ENCODE results near the gene FRMD1.

Gene FRMD1

GRCh38 chr6:168116438-168116974 lies 37.5 kb upstream of the FRMD1 start:
- Histone ChIP-seq H3K27me3 (no peaks in the 10 kb centered on the region), H3K27ac (no peak overlapping the region; a peak in 1 of 22 replicates), H3K36me3 (no peaks in the 10 kb centered on the region)

DNA sequence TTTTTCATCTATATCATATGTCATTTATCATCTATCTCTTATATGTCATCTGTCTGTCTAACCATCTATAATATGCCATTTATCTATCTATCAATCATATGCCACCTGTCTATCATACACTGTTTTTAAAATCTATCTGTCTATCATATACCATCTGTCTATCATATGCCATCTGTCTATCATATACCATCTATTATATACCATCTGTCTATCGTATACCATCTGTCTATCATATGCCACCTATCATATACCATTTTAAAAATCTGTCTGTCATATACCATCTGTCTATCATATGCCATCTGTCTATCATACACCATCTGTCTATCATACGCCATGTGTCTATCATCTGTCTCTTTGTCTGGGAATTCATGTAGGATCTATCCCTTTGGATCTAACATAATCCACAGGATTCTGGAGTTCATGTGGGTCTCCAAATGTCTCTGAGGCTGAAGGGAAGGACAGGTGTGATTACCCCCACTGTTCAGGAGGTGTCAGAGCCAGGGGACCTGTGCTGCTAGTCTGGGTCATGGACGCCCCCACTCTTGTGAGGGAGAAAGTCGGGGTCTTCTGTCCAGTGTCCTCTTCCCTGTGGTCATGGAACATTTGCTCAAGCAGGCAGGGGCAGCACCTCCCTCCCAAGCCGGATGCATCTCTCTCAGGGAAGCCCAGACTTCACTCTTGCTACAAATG lies 36.9 kb upstream of the FRMD1 start:
- Histone ChIP-seq H3K4me1 (peaks cover 0 to 5% (median 0%) of the 10 kb centered on the region in 10 experiments; a peak in 1 of 20 replicates), H3K9me3 (replicated peaks in 1 of 11) (0 out of 22 replicates have a peak, but pooled peaks cover 0 to 4% (median 0%) of the 10 kb centered on the region in 11 experiments), H3K4me3 (no peak overlapping the region), H3K27me3 (no peaks in the 10 kb centered on the region), H3K36me3 (no peaks in the 10 kb centered on the region), H3K27ac (no peak overlapping the region; a peak in 1 of 22 replicates), H4K20me1 (no peaks in the 10 kb centered on the region), H3K4me2 (no peak overlapping the region), H3K9ac (no peak overlapping the region)
- TF ChIP-seq Cebpa-rat (IDR thresholded peaks at IDR 0.05): no peak

More at GRCh38 chr6:168116438-168116974, 37.5 kb upstream of the FRMD1 start:
- peaks cover 0 to 5% (median 0%) of the 10 kb centered on the region in 10 experiments; a peak in 1 of 20 replicates for H3K4me1 ChIP-seq
- H3K4me2 ChIP-seq: no peak overlapping the region
- no peak overlapping the region for H3K4me3 ChIP-seq
- H3K9me3 ChIP-seq (replicated peaks in 1 of 11): 0 out of 22 replicates have a peak, but pooled peaks cover 0 to 4% (median 0%) of the 10 kb centered on the region in 11 experiments
- no peaks in the 10 kb centered on the region for H4K20me1 ChIP-seq
- no peak for TF ChIP-seq Cebpa-rat (IDR thresholded peaks at IDR 0.05)
- H3K9ac ChIP-seq: no peak overlapping the region

- no peak for TF ChIP-seq Cebpa-rat (IDR thresholded peaks at IDR 0.05)
- H3K4me1 ChIP-seq: peaks cover 0 to 5% (median 0%) of the 10 kb centered on the region in 10 experiments; a peak in 1 of 20 replicates
- no peaks in the 10 kb centered on the region for H3K36me3 ChIP-seq
- H3K4me2 ChIP-seq: no peak overlapping the region
- H3K27me3 ChIP-seq: no peaks in the 10 kb centered on the region
- no peak overlapping the region for H3K4me3 ChIP-seq
- H3K27ac ChIP-seq: no peak overlapping the region
- H4K20me1 ChIP-seq: no peaks in the 10 kb centered on the region
- H3K9me3 ChIP-seq (replicated peaks in 1 of 11): 0 out of 22 replicates have a peak, but pooled peaks cover 0 to 4% (median 0%) of the 10 kb centered on the region in 11 experiments
- H3K9ac ChIP-seq: no peak overlapping the region
These were observed 34.2 kb upstream of the FRMD1 start for GRCh38 chr6:168113226-168113625.

DNA sequence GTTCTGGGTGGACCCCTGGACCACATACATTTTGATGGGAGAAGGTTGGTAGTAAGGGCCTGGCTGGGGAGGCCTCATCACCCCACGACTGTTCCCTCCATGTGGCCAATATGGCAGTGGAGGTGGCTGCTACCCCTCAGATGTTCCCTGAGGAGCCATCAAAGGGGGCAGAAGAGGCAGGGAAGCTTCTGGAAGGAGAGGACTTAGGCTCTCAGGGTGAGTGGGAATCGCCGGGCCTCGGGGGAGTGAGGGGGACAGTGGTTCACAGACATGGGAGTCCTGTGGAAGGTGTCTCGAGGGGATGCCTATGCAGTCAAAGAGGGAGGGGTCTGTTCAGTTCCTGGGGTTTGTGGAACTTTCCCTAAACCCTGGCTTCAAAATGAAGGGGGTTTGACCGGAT lies 32.9 kb upstream of the FRMD1 start:
- no peak overlapping the region for H3K4me3 ChIP-seq
- TF ChIP-seq Cebpa-rat (IDR thresholded peaks at IDR 0.05): no peak
- no peaks in the 10 kb centered on the region; a peak in 1 of 20 replicates for H3K4me1 ChIP-seq
- H3K4me2 ChIP-seq: no peak overlapping the region
- H4K20me1 ChIP-seq: no peaks in the 10 kb centered on the region
- no peak overlapping the region for H3K27ac ChIP-seq
- no peaks in the 10 kb centered on the region for H3K36me3 ChIP-seq
- H3K27me3 ChIP-seq: no peaks in the 10 kb centered on the region
- H3K9ac ChIP-seq: no peak overlapping the region
- 0 out of 22 replicates have a peak, but pooled peaks cover 0 to 3% (median 0%) of the 10 kb centered on the region in 11 experiments for H3K9me3 ChIP-seq (replicated peaks in 1 of 11)

- Histone ChIP-seq H3K27me3 (no peaks in the 10 kb centered on the region), H3K9ac (no peak overlapping the region)
These were observed 31.4 kb upstream of the FRMD1 start for GRCh38 chr6:168110437-168110836.

DNA sequence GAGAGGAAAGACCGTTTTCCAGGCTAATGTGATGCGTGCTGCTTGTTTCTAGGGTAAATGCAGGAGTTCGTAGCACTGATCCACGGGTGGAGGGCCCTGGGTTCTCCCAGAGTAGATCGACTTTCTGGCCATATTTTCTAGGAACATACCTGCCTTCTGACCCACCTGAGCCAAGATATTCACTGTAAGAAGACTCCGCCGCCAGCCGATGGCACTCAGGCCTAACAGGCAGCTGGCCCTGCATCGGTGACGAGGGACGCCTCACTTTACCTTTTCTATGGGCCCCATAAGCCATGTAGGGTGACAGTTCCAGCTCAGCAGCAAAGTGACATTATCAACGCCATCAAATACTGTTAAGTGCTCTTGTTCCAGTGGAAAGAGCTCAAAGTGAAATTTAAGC lies 30.2 kb upstream of the FRMD1 start:
- H3K27me3 ChIP-seq: peaks cover 0 to 6% (median 2%) of the 10 kb centered on the region in 11 experiments; a peak in 10 of 22 replicates
- no peak overlapping the region for H3K4me2 ChIP-seq
- H3K4me3 ChIP-seq: no peak overlapping the region
- H4K20me1 ChIP-seq: no peaks in the 10 kb centered on the region
- H3K9me3 ChIP-seq (replicated peaks in 1 of 11): no peaks in the 10 kb centered on the region
- H3K36me3 ChIP-seq: no peaks in the 10 kb centered on the region
- no peak for TF ChIP-seq Cebpa-rat (IDR thresholded peaks at IDR 0.05)
- no peak overlapping the region for H3K9ac ChIP-seq
- no peak overlapping the region for H3K27ac ChIP-seq
- H3K4me1 ChIP-seq: no peaks in the 10 kb centered on the region

More at GRCh38 chr6:168110437-168110836, 31.4 kb upstream of the FRMD1 start:
- Histone ChIP-seq H3K27ac (no peak overlapping the region), H4K20me1 (no peaks in the 10 kb centered on the region), H3K36me3 (no peaks in the 10 kb centered on the region), H3K4me2 (no peak overlapping the region), H3K4me3 (no peak overlapping the region), H3K4me1 (no peaks in the 10 kb centered on the region), H3K9me3 (replicated peaks in 1 of 11) (no peaks in the 10 kb centered on the region)
- TF ChIP-seq Cebpa-rat (IDR thresholded peaks at IDR 0.05): no peak

DNA sequence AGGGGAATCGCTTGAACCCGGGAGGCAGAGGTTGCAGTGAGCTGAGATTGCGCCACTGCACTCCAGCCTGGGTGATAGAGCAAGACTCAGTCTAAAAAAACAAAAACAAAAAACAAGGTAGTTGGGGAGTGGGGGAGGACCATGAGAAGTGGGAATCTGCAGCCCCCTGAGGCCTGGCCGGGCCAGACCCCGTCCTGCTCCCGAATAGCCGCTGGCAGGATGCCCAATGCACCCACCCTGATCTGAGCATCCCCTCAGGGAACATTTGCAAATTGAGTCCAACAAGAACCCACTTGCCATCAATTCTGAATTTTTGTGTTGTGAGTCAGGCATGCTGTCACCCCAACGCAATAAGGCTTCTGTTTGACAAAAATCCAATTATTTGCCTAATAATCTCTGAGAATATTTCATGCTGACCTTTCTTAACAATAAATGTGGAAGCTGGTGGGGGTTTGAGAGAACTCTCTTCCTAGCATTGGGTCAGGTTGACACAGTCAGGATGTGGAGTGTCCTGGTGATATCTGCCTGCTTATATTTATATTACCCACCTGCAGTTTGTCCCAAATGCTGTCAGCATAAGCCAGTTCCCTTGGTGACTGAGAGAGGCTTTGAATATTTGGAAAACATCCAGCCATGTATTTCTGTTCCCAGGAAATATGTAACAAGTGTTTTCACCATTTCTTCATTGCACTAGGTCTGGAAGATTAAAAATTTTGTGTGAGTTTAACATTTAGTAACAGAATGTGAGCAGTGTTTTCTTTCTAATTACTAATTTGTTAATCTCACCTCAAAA lies 28.4 kb upstream of the FRMD1 start:
- H4K20me1 ChIP-seq: no peaks in the 10 kb centered on the region
- H3K4me2 ChIP-seq: no peak overlapping the region
- H3K4me3 ChIP-seq: no peak overlapping the region
- H3K4me1 ChIP-seq: no peaks in the 10 kb centered on the region
- no peak for TF ChIP-seq Cebpa-rat (IDR thresholded peaks at IDR 0.05)
- H3K27ac ChIP-seq: no peak overlapping the region
- H3K9me3 ChIP-seq (replicated peaks in 1 of 11): no peaks in the 10 kb centered on the region
- H3K36me3 ChIP-seq: no peaks in the 10 kb centered on the region
- H3K9ac ChIP-seq: no peak overlapping the region
- H3K27me3 ChIP-seq: peaks cover 8 to 24% (median 19%) of the 10 kb centered on the region in 11 experiments

DNA sequence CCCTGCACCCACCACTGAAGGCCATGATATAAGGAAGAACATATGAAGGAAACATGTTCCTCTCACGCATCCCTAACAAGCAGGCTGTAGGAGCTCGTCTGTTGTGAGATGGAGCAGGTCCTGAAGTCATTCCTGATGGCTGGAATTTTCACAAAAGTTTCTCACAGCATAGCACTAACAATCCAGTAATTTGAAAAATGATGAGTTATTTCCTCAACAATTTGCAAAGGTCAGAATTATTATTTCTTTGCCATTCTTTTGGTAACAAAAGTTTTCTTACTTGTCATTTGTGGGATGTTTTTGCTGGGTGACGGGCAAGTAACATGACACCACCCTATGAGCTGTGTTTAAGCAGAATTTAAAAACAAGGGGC lies 27.6 kb upstream of the FRMD1 start:
- no peaks in the 10 kb centered on the region for H3K36me3 ChIP-seq
- no peak overlapping the region for H3K4me2 ChIP-seq

More for the DNA sequence above, 27.6 kb upstream of the FRMD1 start:
- no peak for TF ChIP-seq Cebpa-rat (IDR thresholded peaks at IDR 0.05)
- Histone ChIP-seq H4K20me1 (no peaks in the 10 kb centered on the region), H3K9ac (no peak overlapping the region), H3K4me1 (no peaks in the 10 kb centered on the region), H3K9me3 (replicated peaks in 1 of 11) (no peaks in the 10 kb centered on the region), H3K27ac (no peak overlapping the region), H3K27me3 (peaks cover 15 to 32% (median 26%) of the 10 kb centered on the region in 11 experiments), H3K4me3 (no peak overlapping the region)

All from BLaER1 treated with 17β-estradiol and CSF1 and Interleukin-3, amounts not matched to agents 10 nM and 100 nM (cell line).